Stimulated activated CD8-positive, alpha-beta memory T cell treated with anti-CD3 and anti-CD28 coated beads, Interleukin-15, amount 100 ng/mL, for 1 hour (primary cell): ENCODE measurements around the gene VPS11.

Experiments used
- DNase-seq: peaks from one replicate; pipeline ENCODE4 v3.0.0-alpha.2; 2020; ENCODE audit warnings: low read depth

VPS11 gene

DNA sequence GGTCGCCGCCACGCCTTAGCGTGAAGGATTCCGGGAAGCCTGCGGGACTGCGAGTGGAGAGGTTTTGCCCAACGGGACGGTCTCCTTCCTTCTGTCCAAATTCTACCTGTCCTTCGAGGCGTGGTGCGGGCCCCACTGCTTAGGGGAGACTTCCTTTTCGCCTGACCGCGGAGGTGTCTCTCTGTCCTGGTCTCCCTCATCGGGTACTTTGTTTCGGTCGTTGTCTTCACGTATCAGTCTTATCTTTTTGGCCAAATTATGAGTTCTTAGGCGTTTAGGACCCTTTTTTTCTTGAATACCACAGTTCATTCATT is 54.1 kb downstream of the VPS11 start:
- DNase-seq: no peak

DNA sequence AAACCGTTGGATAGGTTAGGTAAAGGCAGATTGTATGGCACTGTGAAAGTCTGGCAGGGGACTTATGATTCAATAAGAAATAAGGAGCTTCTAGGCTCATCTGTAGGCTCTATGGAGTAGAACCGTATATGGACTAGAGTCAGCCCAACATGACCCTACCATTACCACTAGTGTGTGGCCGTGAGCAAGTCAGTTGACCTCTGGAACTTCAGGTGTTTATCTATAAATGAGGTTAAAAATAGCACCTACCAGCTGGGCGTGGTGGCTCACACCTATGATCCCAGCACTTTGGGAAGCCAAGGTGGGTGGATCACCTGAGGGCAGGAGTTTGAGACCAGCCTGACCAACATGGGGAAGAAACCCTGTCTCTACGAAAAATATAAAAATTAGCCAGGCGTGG is 58.2 kb downstream of the VPS11 start:
- no peak for DNase-seq

DNA sequence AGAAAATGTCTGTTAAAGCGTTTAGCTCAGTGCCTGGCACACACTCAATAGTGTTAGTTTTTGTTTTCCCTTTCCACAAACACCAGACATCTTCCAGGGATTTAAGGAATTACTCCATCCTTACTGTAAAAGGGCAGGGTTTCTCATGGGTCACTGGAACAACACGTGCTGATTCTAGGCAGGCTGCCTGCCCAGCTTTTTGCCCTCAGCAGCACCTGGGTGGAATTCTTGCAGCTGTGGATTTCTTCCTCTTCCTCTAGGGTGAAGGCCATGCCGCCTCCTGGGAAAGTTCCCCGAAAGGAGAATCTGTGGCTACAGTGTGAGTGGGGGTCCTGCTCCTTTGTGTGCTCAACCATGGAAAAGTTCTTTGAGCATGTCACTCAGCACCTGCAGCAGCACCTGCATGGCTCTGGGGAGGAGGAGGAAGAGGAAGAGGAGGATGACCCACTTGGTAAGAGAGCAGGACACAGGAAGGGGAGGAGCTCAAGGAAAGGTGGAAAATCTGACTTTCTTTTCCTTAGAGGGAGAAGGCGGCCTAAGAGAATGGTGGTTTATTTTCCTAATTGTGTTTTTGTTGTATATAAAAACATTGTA is 59.2 kb downstream of the VPS11 start:
- DNase-seq: no peak

DNA sequence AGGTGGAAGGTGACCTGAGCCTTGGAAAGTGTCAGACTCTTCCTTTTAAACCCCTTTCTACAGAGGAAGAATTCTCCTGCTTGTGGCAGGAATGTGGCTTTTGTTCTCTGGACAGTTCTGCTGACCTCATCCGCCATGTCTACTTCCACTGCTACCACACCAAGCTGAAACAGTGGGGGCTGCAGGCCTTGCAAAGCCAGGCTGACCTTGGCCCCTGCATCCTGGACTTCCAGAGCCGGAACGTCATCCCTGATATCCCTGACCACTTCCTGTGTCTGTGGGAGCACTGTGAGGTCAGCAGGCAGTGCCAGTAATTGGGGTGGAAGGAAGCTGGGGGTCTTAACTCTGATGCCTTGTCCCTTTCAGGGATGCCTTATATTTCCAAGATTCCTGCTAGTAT is 63.0 kb downstream of the VPS11 start:
- no peak for DNase-seq
